ENCODE measurements around the gene ZNF620. TPM values are rescaled to one million over a fixed set of nuclear protein-coding genes. Genes with fewer than 3 reads are reported as not detected.

ZNF620 gene
- total RNA-seq, 4 donors from 2014 or later = 0.60 to 2.9 (median 1.6) TPM

DNA sequence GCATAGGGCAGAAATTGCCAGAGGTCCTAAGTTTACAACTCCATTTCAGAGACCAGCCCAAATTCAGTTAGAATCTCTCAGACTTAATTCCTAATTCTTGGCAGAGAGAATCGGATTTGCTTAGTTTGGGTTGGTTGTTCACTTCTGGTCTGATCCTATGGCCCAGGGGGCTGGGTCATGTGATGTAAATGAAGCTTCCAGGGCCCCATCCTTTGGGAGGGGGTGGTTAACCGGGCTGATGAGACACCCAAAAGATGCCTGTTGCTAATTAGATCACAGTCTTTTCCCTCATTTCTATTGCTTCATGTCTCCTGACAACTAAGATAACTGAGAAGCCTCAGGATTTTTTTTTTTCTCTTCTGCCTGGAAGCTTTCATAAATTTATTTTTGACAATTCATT is 11.1 kb upstream of the ZNF620 start:
- 31% methylated on average over 2 of the region's 2 CpGs for WGBS
- no peaks in the 10 kb centered on the region for H3K9me3 ChIP-seq
- TF ChIP-seq, protein P1, sequence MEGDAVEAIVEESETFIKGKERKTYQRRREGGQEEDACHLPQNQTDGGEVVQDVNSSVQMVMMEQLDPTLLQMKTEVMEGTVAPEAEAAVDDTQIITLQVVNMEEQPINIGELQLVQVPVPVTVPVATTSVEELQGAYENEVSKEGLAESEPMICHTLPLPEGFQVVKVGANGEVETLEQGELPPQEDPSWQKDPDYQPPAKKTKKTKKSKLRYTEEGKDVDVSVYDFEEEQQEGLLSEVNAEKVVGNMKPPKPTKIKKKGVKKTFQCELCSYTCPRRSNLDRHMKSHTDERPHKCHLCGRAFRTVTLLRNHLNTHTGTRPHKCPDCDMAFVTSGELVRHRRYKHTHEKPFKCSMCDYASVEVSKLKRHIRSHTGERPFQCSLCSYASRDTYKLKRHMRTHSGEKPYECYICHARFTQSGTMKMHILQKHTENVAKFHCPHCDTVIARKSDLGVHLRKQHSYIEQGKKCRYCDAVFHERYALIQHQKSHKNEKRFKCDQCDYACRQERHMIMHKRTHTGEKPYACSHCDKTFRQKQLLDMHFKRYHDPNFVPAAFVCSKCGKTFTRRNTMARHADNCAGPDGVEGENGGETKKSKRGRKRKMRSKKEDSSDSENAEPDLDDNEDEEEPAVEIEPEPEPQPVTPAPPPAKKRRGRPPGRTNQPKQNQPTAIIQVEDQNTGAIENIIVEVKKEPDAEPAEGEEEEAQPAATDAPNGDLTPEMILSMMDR (IDR thresholded peaks at IDR 0.05) = no peak
- TF ChIP-seq EP300 (IDR thresholded peaks at IDR 0.05) = no peak
- no peak for TF ChIP-seq POLR2AphosphoS5 (IDR thresholded peaks at IDR 0.05)
- no peak for TF ChIP-seq POLR2A (IDR thresholded peaks at IDR 0.05)

DNA sequence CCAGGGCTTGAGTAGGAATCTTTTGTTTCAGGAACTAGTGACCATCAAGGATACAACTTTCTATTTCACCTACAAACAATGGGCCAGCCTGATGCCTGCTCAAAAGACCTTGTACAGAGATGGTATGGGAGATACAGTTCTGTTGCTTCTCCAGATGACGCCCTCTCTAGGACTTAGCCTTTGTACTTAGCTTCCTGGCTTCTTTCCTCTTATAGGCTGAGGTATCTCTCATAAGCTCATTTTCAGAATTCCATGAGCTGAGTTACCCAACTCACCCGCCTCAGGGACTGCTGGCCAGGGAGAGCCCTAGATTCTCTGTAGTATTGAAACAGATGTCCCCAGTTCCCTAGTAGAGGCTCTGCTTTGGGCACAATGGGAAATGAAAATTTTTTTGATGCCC is 8.6 kb upstream of the ZNF620 start:
- Histone ChIP-seq H3K9me3 (no peaks in the 10 kb centered on the region), H3K4me1 (no peaks in the 10 kb centered on the region), H3K36me3 (no peaks in the 10 kb centered on the region), H3K27ac (no peak overlapping the region), H3K27me3 (no peaks in the 10 kb centered on the region), H3K4me3 (no peak overlapping the region)
- DNase-seq (ENCODE audit: low spot score in 2 of 2) = no peak
- TF ChIP-seq, protein P1 (IDR thresholded peaks at IDR 0.05) = no peak
- TF ChIP-seq POLR2AphosphoS5 (IDR thresholded peaks at IDR 0.05) (no peak), EP300 (IDR thresholded peaks at IDR 0.05) (no peak), POLR2A (IDR thresholded peaks at IDR 0.05) (no peak)
- WGBS = 89% methylated on average over 2 of the region's 2 CpGs

More for the DNA sequence above, 11.1 kb upstream of the ZNF620 start:
- H3K27me3 ChIP-seq = no peaks in the 10 kb centered on the region
- no peak overlapping the region for H3K4me3 ChIP-seq
- no peaks in the 10 kb centered on the region for H3K36me3 ChIP-seq
- no peaks in the 10 kb centered on the region for H3K4me1 ChIP-seq
- no peak overlapping the region for H3K27ac ChIP-seq
- no peak for DNase-seq (ENCODE audit: low spot score in 2 of 2)

DNA sequence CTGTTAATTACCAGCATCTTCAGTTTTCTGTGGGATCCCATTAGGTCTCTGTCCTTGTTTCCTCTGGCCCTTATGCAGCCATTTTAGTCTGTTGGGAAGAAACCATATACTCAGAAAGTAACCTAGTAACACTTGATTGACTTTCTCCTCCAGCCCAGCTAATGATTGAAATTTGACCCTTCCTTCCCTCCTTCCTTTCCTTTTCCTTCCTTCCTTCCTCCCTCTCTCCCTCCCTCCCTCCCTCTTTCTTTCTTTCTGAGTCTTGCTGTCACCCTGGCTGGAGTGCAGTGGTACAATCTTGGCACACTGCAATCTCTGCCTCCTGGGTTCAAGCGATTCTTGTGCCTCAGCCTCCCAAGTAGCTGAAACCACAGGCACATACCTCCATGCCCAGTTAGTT is 5.9 kb upstream of the ZNF620 start:
- DNase-seq (ENCODE audit: low spot score in 2 of 2) = no peak
- H3K4me1 ChIP-seq = peaks cover 3% of the 10 kb centered on the region
- no peak overlapping the region for H3K27ac ChIP-seq
- no peak overlapping the region for H3K4me3 ChIP-seq
- H3K36me3 ChIP-seq = no peaks in the 10 kb centered on the region
- H3K9me3 ChIP-seq = no peaks in the 10 kb centered on the region
- no peaks in the 10 kb centered on the region for H3K27me3 ChIP-seq
- WGBS = 100% methylated on average over 1 of the region's 1 CpG
- TF ChIP-seq, protein P1 (IDR thresholded peaks at IDR 0.05) = no peak
- no peak for TF ChIP-seq EP300 (IDR thresholded peaks at IDR 0.05)
- no peak for TF ChIP-seq POLR2A (IDR thresholded peaks at IDR 0.05)
- TF ChIP-seq POLR2AphosphoS5 (IDR thresholded peaks at IDR 0.05) = no peak

DNA sequence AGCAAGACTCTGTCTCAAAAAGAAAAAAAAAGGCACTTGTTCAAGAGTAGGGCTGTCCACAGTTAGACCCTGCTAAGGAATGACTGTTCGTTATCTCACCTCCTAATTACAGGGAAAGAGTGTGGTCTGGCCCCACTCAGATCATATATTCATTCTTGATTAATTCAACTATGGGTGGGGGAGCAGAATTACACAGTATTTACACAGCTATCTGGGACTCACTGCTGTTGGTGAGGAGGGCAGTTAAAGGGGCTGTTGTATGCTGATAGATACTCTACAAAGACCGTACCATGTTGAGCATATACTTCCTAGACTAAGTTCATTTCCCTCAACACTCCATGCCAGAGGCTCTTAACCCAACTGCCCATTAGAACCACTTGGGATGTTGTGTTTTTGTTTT is 3.8 kb upstream of the ZNF620 start:
- DNase-seq (ENCODE audit: low spot score in 2 of 2) = no peak
- no peaks in the 10 kb centered on the region for H3K9me3 ChIP-seq
- no peak overlapping the region for H3K27ac ChIP-seq
- peaks cover 18% of the 10 kb centered on the region for H3K4me1 ChIP-seq
- no peak overlapping the region for H3K4me3 ChIP-seq
- H3K27me3 ChIP-seq = no peaks in the 10 kb centered on the region
- TF ChIP-seq, protein P1 (IDR thresholded peaks at IDR 0.05) = no peak
- TF ChIP-seq POLR2A (IDR thresholded peaks at IDR 0.05) (no peak), EP300 (IDR thresholded peaks at IDR 0.05) (no peak), POLR2AphosphoS5 (IDR thresholded peaks at IDR 0.05) (no peak)
- 90% methylated on average over 2 of the region's 2 CpGs for WGBS
- H3K36me3 ChIP-seq = no peaks in the 10 kb centered on the region

DNA sequence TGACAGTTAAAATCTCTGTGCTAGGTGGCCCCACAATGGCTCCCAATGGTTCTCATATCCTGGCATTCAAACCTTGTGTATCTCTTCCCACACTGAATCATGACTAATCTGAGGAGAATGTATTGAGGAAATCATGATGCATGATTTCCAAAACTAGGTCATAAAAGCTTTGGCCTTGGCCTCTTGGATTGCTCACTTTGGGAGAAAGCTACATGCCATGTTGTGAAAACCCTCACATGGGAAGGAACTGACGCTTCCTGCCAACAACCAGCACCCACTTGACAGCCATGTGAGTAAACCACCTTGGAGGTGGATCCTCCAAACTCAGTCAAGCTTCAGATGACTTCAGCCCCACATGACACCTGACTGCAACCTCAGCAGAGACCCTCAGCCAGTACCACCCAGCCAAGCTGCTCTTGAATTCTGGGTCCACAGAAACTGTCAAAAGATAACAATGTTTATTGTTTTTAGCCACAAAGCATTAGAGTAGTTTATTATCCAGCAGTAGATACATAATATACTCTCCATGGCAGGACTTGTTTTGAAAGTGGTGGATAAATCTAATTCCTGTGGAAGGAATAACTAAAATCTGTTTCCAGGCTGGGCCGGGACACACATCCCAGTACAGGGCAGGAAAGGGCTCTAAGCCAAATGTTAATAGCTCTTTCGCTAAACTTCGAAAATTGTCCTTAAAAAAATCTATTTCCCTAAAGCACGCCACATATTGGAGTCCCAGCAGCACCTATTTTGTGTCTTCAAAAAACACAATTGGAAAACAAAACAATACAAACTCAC is 1.0 kb upstream of the ZNF620 start:
- WGBS = 55% methylated on average over 5 of the region's 5 CpGs
- Histone ChIP-seq H3K4me1 (peaks cover 18% of the 10 kb centered on the region), H3K9me3 (no peaks in the 10 kb centered on the region), H3K27ac (peak overlapping the region; percentile 68), H3K36me3 (no peaks in the 10 kb centered on the region), H3K27me3 (no peaks in the 10 kb centered on the region), H3K4me3 (peak overlapping the region; percentile 62)
- peak in 1 of 2 donors; percentile 67 for DNase-seq (ENCODE audit: low spot score in 2 of 2)
- TF ChIP-seq POLR2A (IDR thresholded peaks at IDR 0.05) (no peak), POLR2AphosphoS5 (IDR thresholded peaks at IDR 0.05) (peak in 2 of 3 donors; percentile 51 to 89)

All from suprapubic skin (tissue), 4 donors.